GM18502 (cell line): ENCODE results near the gene OTOP2.

ENCODE experiments used
- ATAC-seq: cut with Tn5 transposase; IDR thresholded peaks from one replicate; pipeline ENCODE4 v1.9.1; 2021; ENCODE audit warnings: mild to moderate bottlenecking; ENCODE audit not compliant: unreplicated experiment, poor library complexity

OTOP2 gene

GRCh38 chr17:74949455-74950115, 25.5 kb downstream of the OTOP2 start:
- ATAC-seq: no peak

GRCh38 chr17:74950207-74950606, 26.1 kb downstream of the OTOP2 start:
- ATAC-seq: no peak

- no peak for ATAC-seq
Observed at GRCh38 chr17:74951065-74951464, 27.0 kb downstream of the OTOP2 start.

- no peak for ATAC-seq
Observed at GRCh38 chr17:74951680-74952421, 27.8 kb downstream of the OTOP2 start.

GRCh38 chr17:74952431-74953133, 28.5 kb downstream of the OTOP2 start:
- no peak for ATAC-seq

- no peak for ATAC-seq
Observed at GRCh38 chr17:74953134-74953687, 29.1 kb downstream of the OTOP2 start.

GRCh38 chr17:74954115-74954514, 30.0 kb downstream of the OTOP2 start:
- no peak for ATAC-seq

GRCh38 chr17:74954665-74955421, 30.8 kb downstream of the OTOP2 start:
- no peak for ATAC-seq

GRCh38 chr17:74956093-74956492, 32.0 kb downstream of the OTOP2 start:
- no peak for ATAC-seq

- no peak for ATAC-seq
Observed at GRCh38 chr17:74957935-74958740, 34.1 kb downstream of the OTOP2 start.

GRCh38 chr17:74959826-74960515, 35.9 kb downstream of the OTOP2 start:
- ATAC-seq: no peak

GRCh38 chr17:74960570-74961342, 36.7 kb downstream of the OTOP2 start:
- ATAC-seq: no peak

- ATAC-seq: no peak
Observed at GRCh38 chr17:74961657-74962350, 37.7 kb downstream of the OTOP2 start.

GRCh38 chr17:74962622-74963394, 38.7 kb downstream of the OTOP2 start:
- no peak for ATAC-seq

- no peak for ATAC-seq
Observed at GRCh38 chr17:74963656-74964055, 39.6 kb downstream of the OTOP2 start.

- no peak for ATAC-seq
Observed at GRCh38 chr17:74964246-74964761, 40.2 kb downstream of the OTOP2 start.
